GM15510 (cell line): ENCODE results near the gene SLC35G1.

Experiments used
- POLR2A ChIP-seq: IDR thresholded peaks from 3 replicates; pipeline ENCODE4 v1.6.1; 2011; ENCODE audit warnings: borderline replicate concordance; ENCODE audit not compliant: insufficient read length; ENCODE audit errors: extremely low read depth

Gene SLC35G1

GRCh38 chr10:93871671-93872204, 22.0 kb upstream of the SLC35G1 start:
- TF ChIP-seq POLR2A = no peak

GRCh38 chr10:93872375-93873158, 21.2 kb upstream of the SLC35G1 start:
- no peak for TF ChIP-seq POLR2A

GRCh38 chr10:93873420-93874115, 20.2 kb upstream of the SLC35G1 start:
- TF ChIP-seq POLR2A = no peak

GRCh38 chr10:93874309-93875031, 19.3 kb upstream of the SLC35G1 start:
- TF ChIP-seq POLR2A = no peak

- TF ChIP-seq POLR2A = no peak
These were observed 18.8 kb upstream of the SLC35G1 start for GRCh38 chr10:93875032-93875358.

GRCh38 chr10:93876381-93876780, 17.4 kb upstream of the SLC35G1 start:
- no peak for TF ChIP-seq POLR2A

GRCh38 chr10:93879273-93879672, 14.5 kb upstream of the SLC35G1 start:
- TF ChIP-seq POLR2A = no peak

GRCh38 chr10:93894516-93895378, 969 bp downstream of the SLC35G1 start:
- TF ChIP-seq POLR2A = no peak

GRCh38 chr10:93897070-93897780, 3.4 kb downstream of the SLC35G1 start:
- TF ChIP-seq POLR2A = no peak

GRCh38 chr10:93899109-93899508, 5.3 kb downstream of the SLC35G1 start:
- TF ChIP-seq POLR2A = no peak

- no peak for TF ChIP-seq POLR2A
These were observed 9.3 kb downstream of the SLC35G1 start for GRCh38 chr10:93903051-93903450.

GRCh38 chr10:93904901-93905300, 11.1 kb downstream of the SLC35G1 start:
- TF ChIP-seq POLR2A = no peak

- TF ChIP-seq POLR2A = no peak
These were observed 13.3 kb downstream of the SLC35G1 start for GRCh38 chr10:93907059-93907458.

GRCh38 chr10:93911866-93912265, 18.1 kb downstream of the SLC35G1 start:
- no peak for TF ChIP-seq POLR2A

- no peak for TF ChIP-seq POLR2A
These were observed 18.7 kb downstream of the SLC35G1 start for GRCh38 chr10:93912444-93912843.

GRCh38 chr10:93913706-93914105, 19.9 kb downstream of the SLC35G1 start:
- TF ChIP-seq POLR2A = no peak
